RWPE1 (cell line): ENCODE results near the gene C5orf46.

ENCODE experiments used
- CTCF ChIA-PET: fragments of 350-600 bp; sonication (Branson Sonifier 250); formaldehyde crosslinking; extraction: SDS; loops from one replicate; lab custom pipeline; 2021; lab: Yijun Ruan, JAX
- POLR2A ChIA-PET: fragments of 400-600 bp; formaldehyde crosslinking; extraction: SDS; loops from one replicate; lab custom pipeline; 2020; ENCODE audit warnings: antibody characterized with exemption; ENCODE audit not compliant: low non-redundant PET; lab: Yijun Ruan, JAX
- DNase-seq: peaks from one replicate; pipeline ENCODE4 v3.0.0; 2012; ENCODE audit warnings: low spot score
- H3K27ac ChIP-seq: fragments of 450-650 bp; 2 replicates; pipeline ENCODE4 v1.5.1; 2017
- TF ChIP-seq, protein P1 (sequence below): fragments of 450-650 bp; conservative IDR thresholded peaks from 2 replicates; pipeline ENCODE4 v1.5.1; 2017; ENCODE audit warnings: low read depth, mild to moderate bottlenecking

Gene C5orf46

DNA sequence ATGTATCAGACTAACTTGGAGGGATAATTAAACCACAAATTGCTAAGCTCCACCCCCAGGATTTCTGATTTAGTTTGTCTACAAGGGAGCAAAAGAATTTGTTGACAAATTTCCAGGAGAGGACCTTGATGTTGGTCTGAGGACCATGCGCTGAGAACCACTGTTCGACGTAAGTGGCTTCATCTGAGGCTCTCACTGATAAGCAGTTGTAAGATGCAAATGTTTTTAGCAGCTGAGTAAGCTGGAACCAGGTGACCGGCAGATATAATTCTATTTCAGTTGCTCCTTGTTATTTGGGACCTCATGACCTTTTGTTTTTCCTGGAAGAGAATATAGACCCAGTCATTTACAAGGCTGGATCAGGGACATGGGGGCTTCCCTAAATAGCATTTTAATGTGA, 60.7 kb downstream of the C5orf46 start:
- POLR2A ChIA-PET: no interaction called here
- H3K27ac ChIP-seq: no peak overlapping the region
- TF ChIP-seq, protein P1, sequence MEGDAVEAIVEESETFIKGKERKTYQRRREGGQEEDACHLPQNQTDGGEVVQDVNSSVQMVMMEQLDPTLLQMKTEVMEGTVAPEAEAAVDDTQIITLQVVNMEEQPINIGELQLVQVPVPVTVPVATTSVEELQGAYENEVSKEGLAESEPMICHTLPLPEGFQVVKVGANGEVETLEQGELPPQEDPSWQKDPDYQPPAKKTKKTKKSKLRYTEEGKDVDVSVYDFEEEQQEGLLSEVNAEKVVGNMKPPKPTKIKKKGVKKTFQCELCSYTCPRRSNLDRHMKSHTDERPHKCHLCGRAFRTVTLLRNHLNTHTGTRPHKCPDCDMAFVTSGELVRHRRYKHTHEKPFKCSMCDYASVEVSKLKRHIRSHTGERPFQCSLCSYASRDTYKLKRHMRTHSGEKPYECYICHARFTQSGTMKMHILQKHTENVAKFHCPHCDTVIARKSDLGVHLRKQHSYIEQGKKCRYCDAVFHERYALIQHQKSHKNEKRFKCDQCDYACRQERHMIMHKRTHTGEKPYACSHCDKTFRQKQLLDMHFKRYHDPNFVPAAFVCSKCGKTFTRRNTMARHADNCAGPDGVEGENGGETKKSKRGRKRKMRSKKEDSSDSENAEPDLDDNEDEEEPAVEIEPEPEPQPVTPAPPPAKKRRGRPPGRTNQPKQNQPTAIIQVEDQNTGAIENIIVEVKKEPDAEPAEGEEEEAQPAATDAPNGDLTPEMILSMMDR: no peak
- no peak for DNase-seq
- CTCF ChIA-PET: interaction anchor here (0.8 kb wide), 1 partner anchor 12 kb away, joined by 3 read pairs; no protein-coding TSS in a partner anchor

DNA sequence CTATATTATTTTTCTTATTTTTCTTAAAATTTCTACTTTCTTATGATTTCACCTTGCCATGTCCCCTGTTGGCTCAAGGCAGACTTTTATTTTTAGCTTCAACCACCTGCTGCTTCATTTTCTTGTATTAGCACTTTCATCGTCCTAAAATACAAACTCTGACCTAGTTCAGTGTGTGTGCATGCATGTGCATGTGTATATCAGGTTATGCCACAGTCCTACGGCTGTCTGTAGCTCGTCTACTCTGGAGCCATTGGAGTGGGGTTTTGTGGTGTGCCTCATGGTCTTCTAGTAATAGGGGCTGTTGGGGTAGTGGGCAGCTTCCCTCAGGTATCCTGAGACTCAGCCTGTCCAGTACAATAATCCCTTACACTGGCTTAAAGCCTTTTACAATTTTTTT, 61.5 kb downstream of the C5orf46 start:
- DNase-seq: no peak
- CTCF ChIA-PET: interaction anchor here (0.5 to 0.8 kb wide), 2 partner anchors 13 to 148 kb away, joined by 3 to 7 read pairs; no protein-coding TSS in a partner anchor
- TF ChIP-seq, protein P1: no peak
- POLR2A ChIA-PET: no interaction called here
- no peak overlapping the region for H3K27ac ChIP-seq

- TF ChIP-seq, protein P1: no peak
- ChIA-PET CTCF (interaction anchor here (0.6 to 1.6 kb wide), 4 partner anchors 15 to 453 kb away, joined by 3 to 7 read pairs (median 4); no protein-coding TSS in a partner anchor), POLR2A (no interaction called here)
- no peak for DNase-seq
- no peak overlapping the region for H3K27ac ChIP-seq
Observed at GRCh38 chr5:147842869-147843268, 63.5 kb downstream of the C5orf46 start.
